Smooth muscle cell (in vitro differentiated cells): ENCODE results near the gene SEPTIN1. TPM values are rescaled to one million over a fixed set of nuclear protein-coding genes. Genes with fewer than 3 reads are reported as not detected.

Experiments
- DNase-seq: peaks from one replicate; lab custom pipeline; 2025; ENCODE audit not compliant: unreplicated experiment; lab: John Stamatoyannopoulos, UW
- H2AFZ ChIP-seq: fragments of 200-600 bp; sonication (generic); 2 replicates; pipeline ENCODE4 v1.6.0; 2016; ENCODE audit warnings: antibody characterized with exemption, low read depth, mild to moderate bottlenecking
- H3F3A ChIP-seq: fragments of 200-600 bp; sonication (generic); 2 replicates; pipeline ENCODE4 v1.6.0; 2017; ENCODE audit warnings: antibody characterized with exemption, low read depth
- H3K27ac ChIP-seq: fragments of 200-600 bp; sonication (generic); 2 replicates; pipeline ENCODE4 v1.5.1; 2016; ENCODE audit warnings: low read depth, mild to moderate bottlenecking
- H3K27me3 ChIP-seq: fragments of 200-600 bp; sonication (generic); 2 replicates; pipeline ENCODE4 v1.6.1; 2016; ENCODE audit warnings: low read depth, mild to moderate bottlenecking
- H3K36me3 ChIP-seq: fragments of 200-600 bp; sonication (generic); 2 replicates; pipeline ENCODE4 v1.5.1; 2016; ENCODE audit warnings: low read depth
- H3K4me1 ChIP-seq: fragments of 200-600 bp; sonication (generic); 2 replicates; pipeline ENCODE4 v1.5.1; 2016; ENCODE audit warnings: low read depth
- H3K4me2 ChIP-seq: fragments of 200-600 bp; sonication (generic); 2 replicates; pipeline ENCODE4 v1.6.0; 2016; ENCODE audit warnings: mild to moderate bottlenecking
- H3K4me3 ChIP-seq: fragments of 200-600 bp; sonication (generic); 2 replicates; pipeline ENCODE4 v1.5.1; 2016; ENCODE audit warnings: mild to moderate bottlenecking
- H3K79me2 ChIP-seq: fragments of 200-600 bp; sonication (generic); 2 replicates; pipeline ENCODE4 v1.6.0; 2016; ENCODE audit warnings: low read depth, mild to moderate bottlenecking
- H3K9ac ChIP-seq: fragments of 200-600 bp; sonication (generic); 2 replicates; pipeline ENCODE4 v1.6.0; 2016; ENCODE audit warnings: low read depth
- H3K9me3 ChIP-seq: fragments of 200-600 bp; sonication (generic); replicated peaks from 2 replicates; pipeline ENCODE4 v1.5.1; 2016; ENCODE audit warnings: low read depth
- H4K20me1 ChIP-seq: fragments of 200-600 bp; sonication (generic); 2 replicates; pipeline ENCODE4 v1.6.0; 2016; ENCODE audit warnings: low read depth
- CTCF ChIP-seq: fragments of 200-600 bp; sonication (generic); IDR thresholded peaks from 2 replicates; pipeline ENCODE4 v1.5.1; 2017; ENCODE audit warnings: borderline replicate concordance, mild to moderate bottlenecking, antibody characterized with exemption; ENCODE audit not compliant: insufficient read depth, poor library complexity, severe bottlenecking
- WGBS: methylation state at CpG from one replicate; pipeline ENCODE4 v1.1.7; 2016; ENCODE audit warnings: low lambda C conversion rate; 5-methylcytosine and 5-hydroxymethylcytosine counted together
- polyA plus RNA-seq: library from polyadenylated mRNA; unstranded; fragments of >200 nt; fragmentation: Nextera tagmentation; extraction: Ambion mirVana; gene quantifications from 2 replicates; pipeline ENCODE4 v1.2.1, GENCODE V29; 2016
- total RNA-seq: library from RNA; depleted of rRNA; stranded (reverse); fragments of >200 nt; gene quantifications from 2 replicates; pipeline ENCODE4 v1.2.3, GENCODE V29; 2014

Gene SEPTIN1
- total and polyA plus RNA-seq, 2 experiments from 2014 or later = 0.27 to 3.7 TPM

- WGBS = 49% methylated on average over 22 of the region's 29 CpGs
- Histone ChIP-seq H3K9ac (peak overlapping the region; percentile 96), H3K27me3 (no peaks in the 10 kb centered on the region), H3F3A (no peaks in the 10 kb centered on the region), H3K79me2 (no peaks in the 10 kb centered on the region), H3K4me3 (peak overlapping the region; percentile 67), H3K4me2 (peak overlapping the region; percentile 95), H3K4me1 (peaks cover 14% of the 10 kb centered on the region), H3K9me3 (no peaks in the 10 kb centered on the region), H3K36me3 (no peaks in the 10 kb centered on the region), H3K27ac (peak overlapping the region; percentile 99), H2AFZ (peak overlapping the region; percentile 89), H4K20me1 (peaks cover 5% of the 10 kb centered on the region)
- no peak for DNase-seq
- no peak for TF ChIP-seq CTCF
These were observed 5.1 kb downstream of the SEPTIN1 start for GRCh38 chr16:30377050-30377811.

- peaks cover 14% of the 10 kb centered on the region for H3K4me1 ChIP-seq
- WGBS = 93% methylated on average over 8 of the region's 8 CpGs
- H3K4me2 ChIP-seq = peak overlapping the region; percentile 95
- no peak overlapping the region for H2AFZ ChIP-seq
- H4K20me1 ChIP-seq = peaks cover 5% of the 10 kb centered on the region
- peak overlapping the region; percentile 99 for H3K27ac ChIP-seq
- H3K9me3 ChIP-seq = no peaks in the 10 kb centered on the region
- no peak for DNase-seq
- no peak overlapping the region for H3K9ac ChIP-seq
- TF ChIP-seq CTCF = no peak
- no peaks in the 10 kb centered on the region for H3K27me3 ChIP-seq
- no peaks in the 10 kb centered on the region for H3K36me3 ChIP-seq
- no peaks in the 10 kb centered on the region for H3F3A ChIP-seq
- no peaks in the 10 kb centered on the region for H3K79me2 ChIP-seq
- H3K4me3 ChIP-seq = no peak overlapping the region
These were observed 5.9 kb downstream of the SEPTIN1 start for GRCh38 chr16:30376461-30376902.

GRCh38 chr16:30375864-30376263 lies 6.5 kb downstream of the SEPTIN1 start:
- 91% methylated on average over 8 of the region's 8 CpGs for WGBS
- Histone ChIP-seq H3K4me3 (no peak overlapping the region), H3K27ac (no peak overlapping the region), H3K9ac (no peak overlapping the region), H3F3A (no peaks in the 10 kb centered on the region), H4K20me1 (peaks cover 5% of the 10 kb centered on the region), H3K36me3 (no peaks in the 10 kb centered on the region), H3K9me3 (no peaks in the 10 kb centered on the region), H3K4me1 (peaks cover 14% of the 10 kb centered on the region), H3K4me2 (no peak overlapping the region), H3K27me3 (no peaks in the 10 kb centered on the region), H2AFZ (no peak overlapping the region), H3K79me2 (no peaks in the 10 kb centered on the region)
- DNase-seq = no peak
- no peak for TF ChIP-seq CTCF

GRCh38 chr16:30374538-30374937 lies 7.8 kb downstream of the SEPTIN1 start, which contains the start of gene MYL11:
MYL11 (plus strand) TSS chr16:30374802; CDS start chr16:30374858, 56 bp downstream.
- Histone ChIP-seq H4K20me1 (peaks cover 8% of the 10 kb centered on the region), H3K4me2 (no peak within 1 kb of the TSS), H3K79me2 (peaks cover 3% of the 10 kb centered on the region)

More at GRCh38 chr16:30374538-30374937, 7.8 kb downstream of the SEPTIN1 start, which contains the start of gene MYL11:
- no peaks in the 10 kb centered on the region for H3K27me3 ChIP-seq
- no peaks in the 10 kb centered on the region for H3K36me3 ChIP-seq
- no peak for TF ChIP-seq CTCF
- DNase-seq = no peak
- H3K4me3 ChIP-seq = no peak within 1 kb of the TSS
- no peak within 1 kb of the TSS for H3K27ac ChIP-seq
- no peak within 1 kb of the TSS for H3K9ac ChIP-seq
- peaks cover 14% of the 10 kb centered on the region for H3K4me1 ChIP-seq
- H2AFZ ChIP-seq = no peak within 1 kb of the TSS
- 89% methylated on average over 6 of the region's 6 CpGs for WGBS
- no peaks in the 10 kb centered on the region for H3F3A ChIP-seq
- H3K9me3 ChIP-seq = no peaks in the 10 kb centered on the region
